WI38 (cell line): ENCODE results near the gene RFXAP.

ENCODE experiments used
- H3K4me3 ChIP-seq: 2 replicates; pipeline ENCODE4 v1.5.1; 2011; ENCODE audit warnings: low read depth, mild to moderate bottlenecking, control low read depth, low read length
- TF ChIP-seq, protein P1 (sequence below): IDR thresholded peaks from 2 replicates; pipeline ENCODE4 v1.5.1; 2012; ENCODE audit warnings: low read depth, mild to moderate bottlenecking, control low read depth, low read length

Gene RFXAP

DNA sequence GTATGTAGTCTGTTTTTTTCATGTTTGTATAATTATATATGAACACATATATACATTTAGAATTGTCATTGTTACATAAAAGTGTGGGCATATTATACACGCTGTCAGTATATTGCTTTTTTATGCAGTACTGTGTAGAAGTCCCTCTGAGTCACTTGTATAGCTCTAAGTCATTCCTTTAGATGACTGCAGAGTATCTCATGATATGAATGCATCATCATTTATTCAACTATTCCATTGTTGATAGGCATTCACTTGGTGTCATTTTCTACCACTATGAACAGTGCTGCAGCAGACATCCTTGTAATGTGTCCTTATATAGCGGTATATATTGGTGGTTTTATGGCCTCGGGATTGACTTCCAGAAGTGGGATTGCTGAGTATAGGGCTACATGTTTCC lies 15.3 kb downstream of the RFXAP start:
- TF ChIP-seq, protein P1, sequence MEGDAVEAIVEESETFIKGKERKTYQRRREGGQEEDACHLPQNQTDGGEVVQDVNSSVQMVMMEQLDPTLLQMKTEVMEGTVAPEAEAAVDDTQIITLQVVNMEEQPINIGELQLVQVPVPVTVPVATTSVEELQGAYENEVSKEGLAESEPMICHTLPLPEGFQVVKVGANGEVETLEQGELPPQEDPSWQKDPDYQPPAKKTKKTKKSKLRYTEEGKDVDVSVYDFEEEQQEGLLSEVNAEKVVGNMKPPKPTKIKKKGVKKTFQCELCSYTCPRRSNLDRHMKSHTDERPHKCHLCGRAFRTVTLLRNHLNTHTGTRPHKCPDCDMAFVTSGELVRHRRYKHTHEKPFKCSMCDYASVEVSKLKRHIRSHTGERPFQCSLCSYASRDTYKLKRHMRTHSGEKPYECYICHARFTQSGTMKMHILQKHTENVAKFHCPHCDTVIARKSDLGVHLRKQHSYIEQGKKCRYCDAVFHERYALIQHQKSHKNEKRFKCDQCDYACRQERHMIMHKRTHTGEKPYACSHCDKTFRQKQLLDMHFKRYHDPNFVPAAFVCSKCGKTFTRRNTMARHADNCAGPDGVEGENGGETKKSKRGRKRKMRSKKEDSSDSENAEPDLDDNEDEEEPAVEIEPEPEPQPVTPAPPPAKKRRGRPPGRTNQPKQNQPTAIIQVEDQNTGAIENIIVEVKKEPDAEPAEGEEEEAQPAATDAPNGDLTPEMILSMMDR, result no peak

DNA sequence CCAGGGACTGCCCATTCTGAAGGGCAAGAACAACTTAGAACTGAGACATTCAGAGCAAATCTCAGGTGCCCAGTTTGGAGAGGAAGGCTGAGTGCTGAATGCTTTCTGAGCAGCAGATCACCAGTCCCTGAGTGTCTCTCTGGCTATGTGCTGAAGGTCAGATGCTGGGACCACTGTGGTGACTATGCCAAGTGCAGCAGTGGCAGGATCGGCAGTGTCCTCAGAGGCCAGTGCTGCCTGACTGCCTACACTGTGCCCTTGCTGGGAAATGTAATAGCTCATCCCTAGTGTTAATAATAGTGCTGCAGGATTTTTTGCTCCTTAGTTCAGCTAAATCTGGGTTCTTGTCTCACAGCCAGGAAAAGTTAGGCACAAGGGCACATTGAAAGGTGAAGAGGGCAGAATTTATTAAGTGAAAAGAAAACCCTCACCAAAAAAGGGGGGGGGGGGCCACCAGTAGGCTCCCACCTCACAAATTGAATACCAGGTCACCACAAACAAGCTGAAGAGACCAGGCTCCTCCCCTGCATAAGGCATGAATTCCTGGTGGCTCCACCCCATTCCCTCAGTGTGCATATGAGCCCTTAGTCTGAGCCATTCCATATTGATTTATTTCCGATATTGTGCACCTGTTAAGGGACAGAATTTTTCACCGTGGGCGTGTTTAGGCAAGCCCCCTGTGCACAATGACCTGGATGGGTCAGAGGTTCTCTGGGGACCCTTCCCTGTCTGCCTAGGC lies 18.5 kb downstream of the RFXAP start:
- H3K4me3 ChIP-seq, result no peak overlapping the region
- TF ChIP-seq, protein P1, result no peak

More for the DNA sequence above, 15.3 kb downstream of the RFXAP start:
- no peak overlapping the region for H3K4me3 ChIP-seq

DNA sequence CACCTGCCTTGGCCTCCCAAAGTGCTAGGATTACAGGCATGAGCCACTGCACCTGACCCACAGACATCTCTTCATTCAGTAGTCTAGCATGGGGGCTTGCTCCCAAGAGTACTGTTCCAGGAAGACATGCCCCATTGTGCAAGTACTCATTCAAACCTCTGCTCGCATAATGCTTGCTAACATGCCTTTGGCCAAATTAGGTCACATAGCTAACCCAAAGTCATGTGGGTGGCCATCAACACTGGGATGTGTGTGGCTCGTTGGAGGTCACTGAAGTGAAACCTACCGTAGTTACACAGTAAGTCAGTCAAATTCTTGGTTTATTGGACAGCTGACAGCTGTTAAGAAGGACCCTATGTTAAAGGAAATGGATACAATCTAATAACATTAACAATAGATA lies 20.3 kb downstream of the RFXAP start:
- TF ChIP-seq, protein P1, result no peak
- H3K4me3 ChIP-seq, result no peak overlapping the region

DNA sequence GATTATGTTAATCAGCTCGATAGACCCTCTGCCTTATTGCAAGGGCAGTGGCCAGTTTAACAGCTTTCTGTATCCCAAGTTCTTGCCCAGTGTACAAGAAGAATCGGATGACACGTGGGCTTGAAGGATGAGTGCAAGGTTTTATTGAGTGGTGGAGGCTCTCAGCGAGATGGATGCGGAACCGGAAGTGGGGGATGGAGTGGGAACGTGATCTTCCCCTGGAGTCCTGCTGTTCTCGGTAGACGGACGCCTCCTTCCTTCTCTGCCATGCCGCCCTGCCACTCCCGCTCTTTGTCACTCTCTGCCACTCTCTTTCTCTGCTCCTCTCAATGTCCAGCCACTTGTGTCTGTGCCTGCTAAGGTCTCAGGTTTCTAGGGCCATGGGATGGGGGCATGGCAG lies 21.0 kb downstream of the RFXAP start:
- H3K4me3 ChIP-seq, result no peak overlapping the region
- TF ChIP-seq, protein P1, result no peak

DNA sequence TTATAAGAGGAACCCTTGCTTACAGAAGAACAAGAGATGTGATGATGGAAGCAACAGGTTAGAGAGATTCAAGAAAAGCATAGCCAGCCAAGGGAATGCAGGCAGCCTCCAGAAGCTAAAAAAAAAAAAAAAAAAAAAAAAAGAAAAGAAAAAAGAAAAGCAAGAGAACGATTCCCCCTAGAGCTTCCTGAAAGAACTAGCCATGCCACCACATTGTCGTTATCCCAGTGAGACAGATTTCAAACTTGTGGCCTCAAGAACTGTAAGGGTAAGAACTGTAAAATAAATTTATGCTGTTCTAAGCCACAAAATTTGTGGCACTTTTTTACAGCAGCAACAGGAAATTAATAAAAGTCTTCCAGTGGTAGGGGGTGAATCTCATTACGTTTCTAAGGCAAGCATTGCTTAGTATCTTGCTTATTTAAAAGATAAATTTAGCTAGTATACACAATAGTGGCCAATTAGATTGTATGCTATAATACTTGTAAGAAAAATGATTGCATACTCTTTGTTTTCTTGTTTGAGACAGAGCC lies 21.8 kb downstream of the RFXAP start:
- H3K4me3 ChIP-seq, result no peak overlapping the region
- TF ChIP-seq, protein P1, result no peak

DNA sequence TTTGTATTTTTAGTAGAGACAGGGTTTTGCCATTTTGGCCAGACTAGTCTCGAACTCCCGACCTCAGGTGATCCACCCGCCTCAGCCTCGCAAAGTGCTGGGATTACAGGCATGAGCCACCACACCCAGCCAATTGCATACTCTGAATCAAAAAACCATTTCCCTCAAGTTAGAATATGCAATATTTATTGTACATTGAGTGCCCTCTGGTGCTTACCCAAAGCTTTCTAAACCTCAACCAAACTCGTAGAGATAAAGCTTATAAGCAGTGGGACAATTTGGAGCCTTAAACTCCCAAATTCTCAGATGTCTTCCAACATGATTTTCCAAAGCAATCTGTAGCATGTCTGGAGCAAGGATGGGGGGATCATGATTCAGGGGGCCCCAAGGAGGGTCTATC lies 22.4 kb downstream of the RFXAP start:
- no peak overlapping the region for H3K4me3 ChIP-seq
- TF ChIP-seq, protein P1, result no peak

DNA sequence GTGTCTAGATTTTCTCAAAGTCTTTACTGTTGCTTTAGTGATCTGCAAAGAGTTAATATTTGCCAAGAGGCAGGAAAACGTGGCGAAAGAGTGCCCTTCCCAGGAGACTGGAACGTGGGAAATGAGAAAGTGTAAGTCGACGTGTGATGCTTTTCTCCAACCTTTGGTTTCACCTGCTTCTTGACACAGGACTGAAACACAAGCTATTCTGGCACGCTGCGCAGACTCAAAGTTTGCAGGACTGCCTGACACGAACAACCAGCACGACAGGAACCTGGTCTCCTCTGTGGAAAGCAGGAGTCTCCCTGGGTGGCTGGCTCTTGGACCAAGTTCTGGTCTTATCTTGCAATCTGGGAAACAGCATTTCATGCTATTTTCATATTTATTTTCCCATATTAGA lies 28.6 kb downstream of the RFXAP start:
- TF ChIP-seq, protein P1, result no peak
- no peak overlapping the region for H3K4me3 ChIP-seq
